ENCODE results near the gene UTP20.

Gene UTP20

DNA sequence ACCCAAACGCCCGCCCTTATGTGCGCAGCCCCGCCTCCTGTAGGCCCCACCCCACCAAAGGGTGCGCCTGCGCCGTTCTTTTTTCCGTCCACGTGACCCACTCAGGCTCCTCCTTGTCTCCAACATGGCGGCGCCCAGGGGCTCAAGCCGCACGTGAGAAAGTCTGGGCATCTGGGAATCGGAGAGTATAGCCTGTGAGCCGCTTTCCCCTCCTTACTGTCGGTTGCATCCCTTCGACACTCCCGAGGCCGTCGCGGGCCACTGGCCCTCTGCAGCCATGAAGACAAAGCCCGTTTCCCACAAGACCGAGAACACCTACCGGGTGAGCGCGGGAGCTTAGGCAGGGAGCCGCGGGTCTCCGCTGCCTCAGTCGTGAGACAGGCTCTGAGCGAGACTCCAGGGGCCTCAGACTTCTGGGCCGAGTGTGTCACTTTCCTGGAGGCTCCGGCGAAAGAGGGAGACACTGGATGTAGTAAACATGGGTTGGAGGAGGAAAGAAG, at the start of gene UTP20:
UTP20 (plus strand) TSS at position 100 of the 500 bp plus-strand sequence; CDS start at position 278, 178 bp downstream.
- DNase-seq (ENCODE audit: low read depth), result peak; percentile 88

DNA sequence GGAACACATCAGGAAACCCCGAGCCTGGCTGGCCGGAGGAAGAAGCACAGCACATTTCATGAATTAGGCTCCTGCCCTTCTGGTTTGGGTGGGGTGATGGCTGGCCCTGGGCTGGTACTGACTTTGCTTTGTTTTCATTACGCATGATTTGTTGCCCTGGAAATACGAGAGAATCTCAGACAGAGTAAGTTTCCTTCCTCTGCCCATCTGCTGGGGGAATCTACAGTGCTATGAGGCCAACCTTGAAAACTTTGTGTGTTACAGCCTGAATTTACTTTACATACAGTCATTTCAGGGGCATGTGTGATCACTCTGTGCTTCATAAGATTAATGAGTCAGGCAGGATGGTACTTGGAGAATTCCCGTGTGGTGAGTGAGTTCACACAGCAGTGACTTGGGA, 49.4 kb upstream of the UTP20 start:
- DNase-seq (ENCODE audit: low read depth), result no peak

DNA sequence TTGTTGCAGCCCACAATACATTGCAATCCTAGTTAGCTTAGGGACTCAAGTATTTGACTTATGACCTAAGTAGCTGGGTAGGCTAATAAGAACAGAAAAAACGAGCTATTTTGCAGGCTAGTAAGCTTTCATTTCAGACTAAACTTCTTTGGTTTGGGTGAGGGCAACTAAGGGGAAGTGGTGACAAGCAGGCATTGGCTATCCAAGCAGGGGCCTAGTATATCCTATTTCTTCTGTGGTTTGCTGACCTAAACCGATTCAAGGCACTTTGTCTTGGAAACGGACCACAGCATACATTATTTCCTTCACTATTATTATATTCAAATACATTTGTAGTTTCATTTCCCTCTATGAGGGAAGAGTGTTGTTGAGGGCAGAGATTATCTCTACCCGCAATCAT, 48.3 kb upstream of the UTP20 start:
- DNase-seq (ENCODE audit: low read depth), result no peak

DNA sequence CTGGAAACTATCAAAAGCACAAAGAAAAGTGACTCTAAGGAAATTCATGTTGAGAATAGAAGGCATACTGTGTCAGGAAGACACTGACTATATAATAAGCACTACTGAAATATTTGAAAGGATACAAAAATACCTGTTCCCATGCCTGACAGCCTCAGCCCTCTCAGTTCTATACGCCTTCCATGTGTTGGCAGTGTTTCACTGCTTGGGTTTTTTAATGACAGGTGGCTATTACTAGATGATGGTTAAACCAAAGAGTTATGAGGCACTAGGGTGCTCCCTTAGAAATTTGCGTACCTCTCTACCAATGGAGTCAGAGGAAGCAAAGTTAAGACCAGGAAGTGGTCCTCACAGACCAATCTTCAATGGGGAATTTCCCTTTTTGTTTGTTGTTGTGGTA, 44.2 kb upstream of the UTP20 start:
- no peak for DNase-seq (ENCODE audit: low read depth)

DNA sequence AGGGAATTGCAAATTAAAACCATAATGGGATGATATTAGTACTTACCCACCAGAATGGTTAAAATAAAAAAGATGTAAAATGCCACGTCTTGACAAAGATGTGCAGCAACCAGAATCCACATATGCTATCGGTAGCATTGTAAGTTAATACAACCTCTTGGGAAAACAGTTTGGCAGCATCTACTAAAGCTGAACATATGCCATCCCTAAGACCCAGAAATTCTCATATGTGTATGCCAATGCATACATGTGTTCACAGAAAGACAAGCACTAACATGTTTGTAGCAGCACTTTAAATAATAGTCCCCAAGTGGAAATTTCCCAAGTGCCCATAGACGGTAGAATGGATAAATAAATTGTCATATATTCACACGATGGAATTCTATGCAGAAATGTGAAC, 41.6 kb upstream of the UTP20 start:
- DNase-seq (ENCODE audit: low read depth), result no peak

DNA sequence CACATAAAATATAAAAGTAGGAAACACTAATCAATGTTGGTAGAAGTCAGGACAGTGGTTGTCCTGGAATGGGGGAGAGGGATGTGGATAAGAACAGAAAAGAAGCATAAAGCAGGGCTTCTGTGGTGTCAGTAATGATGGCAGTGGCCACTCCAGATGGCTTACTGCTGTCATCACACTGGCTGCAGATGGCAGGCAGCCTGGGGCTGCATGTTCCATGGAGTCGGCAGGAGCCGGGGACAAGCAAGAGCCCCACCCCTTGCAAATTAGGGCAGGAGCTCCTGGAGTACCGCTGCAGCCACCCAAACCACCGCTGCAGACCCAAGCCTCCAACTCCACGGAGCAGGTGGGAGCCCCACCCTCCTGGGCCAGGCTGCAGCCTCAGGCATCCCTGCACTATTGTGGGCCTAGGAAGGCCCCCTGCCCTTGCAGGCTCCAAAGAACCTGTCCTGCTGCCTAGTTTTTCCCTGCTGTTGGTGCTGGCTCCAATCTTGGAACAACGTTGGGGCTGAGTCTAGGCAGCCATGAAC, 41.0 kb upstream of the UTP20 start:
- DNase-seq (ENCODE audit: low read depth), result no peak

DNA sequence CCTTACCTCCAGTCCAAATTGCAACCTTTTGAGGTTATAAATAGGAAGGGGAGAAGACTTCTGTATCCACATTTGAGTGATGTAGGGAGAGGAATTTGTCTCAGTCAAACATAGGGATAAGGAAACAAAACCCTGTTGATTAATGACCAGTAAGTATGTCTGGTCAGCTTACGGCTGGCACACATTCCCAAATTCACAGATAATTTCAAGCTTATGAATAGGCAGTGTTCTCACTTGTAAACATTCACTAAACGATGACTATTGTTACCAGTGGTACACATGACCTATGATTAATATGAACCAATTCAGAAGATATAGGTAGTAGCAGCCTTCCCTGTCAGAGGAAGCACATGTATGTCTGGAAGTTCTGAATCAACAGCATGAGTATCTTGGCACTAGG, 36.8 kb upstream of the UTP20 start:
- DNase-seq (ENCODE audit: low read depth), result no peak

DNA sequence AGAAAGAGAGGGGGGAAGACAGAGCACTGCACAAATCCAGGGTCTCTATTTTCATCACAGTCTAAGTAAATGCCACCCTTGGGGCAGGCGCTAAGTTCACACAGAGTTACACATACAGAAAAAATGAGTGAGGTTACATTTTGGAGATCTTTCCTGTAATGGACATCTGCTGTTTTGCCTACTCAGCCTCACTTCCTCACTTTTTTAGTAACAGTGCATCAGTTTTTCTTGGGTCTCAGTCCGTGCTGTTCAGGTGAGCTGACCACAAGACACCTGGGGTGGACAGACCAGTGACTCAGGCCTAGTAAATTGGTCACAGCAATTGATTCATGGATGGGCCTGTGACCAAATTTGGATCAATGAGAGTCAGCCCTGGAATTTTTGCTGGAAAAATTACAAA, 36.3 kb upstream of the UTP20 start:
- DNase-seq (ENCODE audit: low read depth), result no peak

DNA sequence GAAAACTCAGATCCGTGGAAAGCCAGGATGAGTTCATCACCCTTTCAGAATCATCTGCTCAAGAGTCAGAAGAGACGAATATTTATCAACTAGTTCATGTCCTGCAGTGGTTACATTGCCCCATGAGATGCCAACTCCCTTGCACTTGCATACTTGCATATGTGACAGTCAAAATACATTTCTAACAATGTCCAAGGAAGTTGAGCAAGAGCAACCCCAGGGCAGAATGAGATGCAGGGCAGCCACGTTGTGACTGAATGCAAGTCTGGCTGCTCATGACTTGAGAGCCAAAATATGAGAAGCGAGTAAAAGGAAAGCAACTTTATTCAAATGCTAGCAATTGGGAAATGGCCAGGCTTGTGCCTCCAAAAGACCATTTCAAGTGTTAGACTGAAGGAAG, 23.6 kb upstream of the UTP20 start:
- no peak for DNase-seq (ENCODE audit: low read depth)

DNA sequence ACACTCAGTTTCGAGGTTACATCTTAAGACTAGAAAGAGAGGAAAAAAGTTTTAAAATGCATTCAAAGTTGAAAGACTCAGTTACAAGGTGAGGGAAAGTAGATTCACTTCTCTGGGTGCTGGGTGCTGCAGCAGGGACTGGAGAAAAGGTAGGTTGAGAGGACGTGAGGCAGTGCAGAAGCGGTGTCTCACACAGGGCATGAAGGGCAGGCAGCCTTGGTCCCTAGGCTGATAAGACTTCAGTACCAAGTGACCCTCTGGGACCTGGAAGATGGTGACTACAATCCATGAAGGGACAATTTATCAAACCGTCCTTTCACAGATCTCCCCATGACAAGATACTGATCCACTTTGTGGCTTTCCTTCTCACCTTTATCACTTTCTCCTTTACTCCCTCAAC, 22.5 kb upstream of the UTP20 start:
- no peak for DNase-seq (ENCODE audit: low read depth)

DNA sequence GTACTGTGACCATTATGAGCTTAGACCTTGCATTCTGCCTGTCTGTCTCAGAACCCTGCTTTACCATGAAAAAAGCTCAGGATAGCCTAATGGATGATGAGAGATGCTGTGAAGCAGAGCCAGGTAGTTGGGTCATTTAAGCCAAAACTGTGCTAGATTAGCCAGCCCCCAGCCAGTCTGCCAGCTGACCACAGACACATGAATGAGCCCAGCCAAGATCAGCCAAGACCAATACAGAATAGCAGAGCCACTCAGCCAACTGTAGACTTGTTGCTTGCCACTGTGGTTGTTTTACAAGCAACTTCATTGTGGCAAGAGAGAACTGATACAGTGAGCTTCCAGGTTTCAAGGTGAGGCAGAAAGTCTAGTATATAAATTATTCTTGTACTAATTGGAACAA, 12.8 kb upstream of the UTP20 start:
- no peak for DNase-seq (ENCODE audit: low read depth)

DNA sequence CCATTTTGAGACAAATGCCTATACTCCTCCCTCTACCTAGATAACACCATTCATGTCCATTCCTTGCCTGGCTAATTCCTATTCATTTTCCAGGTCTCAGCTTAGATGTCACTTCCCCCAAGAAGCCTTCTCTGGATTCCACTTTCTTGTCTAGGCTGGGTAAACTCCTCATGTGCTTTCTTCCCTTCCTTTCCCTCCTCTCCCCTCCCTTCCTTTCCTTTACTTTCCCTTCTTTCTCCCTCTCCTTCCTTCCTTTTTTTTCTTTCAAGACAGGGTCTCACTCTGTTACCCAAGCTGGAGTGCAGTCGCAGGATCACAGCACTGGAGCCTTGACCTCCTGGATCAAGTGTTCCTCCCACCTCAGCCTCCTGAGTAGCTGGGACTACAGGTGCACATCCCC, 3.5 kb upstream of the UTP20 start:
- no peak for DNase-seq (ENCODE audit: low read depth)

DNA sequence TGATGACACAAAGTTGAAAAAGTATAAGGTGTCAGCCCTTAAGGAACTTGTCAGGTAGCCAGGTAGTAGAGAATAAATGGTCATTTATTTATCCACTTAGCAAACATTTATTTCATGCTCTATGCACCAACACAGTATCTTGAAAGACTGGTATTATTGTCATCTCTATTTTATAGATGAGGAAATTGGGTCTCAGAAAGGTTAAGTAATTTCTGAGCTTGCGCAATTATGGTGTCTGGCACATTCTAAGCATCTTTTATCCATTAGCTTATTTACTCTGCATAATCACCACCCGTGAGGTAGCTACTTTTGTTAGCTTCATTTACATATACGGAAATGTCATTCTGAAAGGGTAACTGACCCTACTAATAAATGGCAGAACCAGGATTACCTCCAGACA, 2.5 kb upstream of the UTP20 start:
- DNase-seq (ENCODE audit: low read depth), result no peak

DNA sequence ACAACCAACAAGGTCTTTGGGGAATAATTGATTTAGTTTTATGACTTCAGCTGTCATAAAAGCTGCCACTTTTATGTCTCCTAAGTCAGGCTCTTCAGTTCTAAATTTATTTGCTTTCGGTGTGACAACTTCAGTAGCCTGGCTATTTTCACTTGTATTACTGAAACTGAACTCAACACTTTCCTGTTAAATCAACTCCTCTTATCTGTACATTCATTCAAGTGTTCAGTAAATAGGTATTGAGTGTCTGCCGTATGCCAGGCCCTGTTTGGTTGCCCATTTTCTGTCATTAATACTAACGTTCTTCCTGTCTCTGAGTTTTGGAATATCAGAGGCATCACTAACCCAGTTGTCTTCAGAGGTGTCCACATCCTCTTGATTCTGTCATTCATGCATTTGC, 7.5 kb downstream of the UTP20 start:
- no peak for DNase-seq (ENCODE audit: low read depth)

DNA sequence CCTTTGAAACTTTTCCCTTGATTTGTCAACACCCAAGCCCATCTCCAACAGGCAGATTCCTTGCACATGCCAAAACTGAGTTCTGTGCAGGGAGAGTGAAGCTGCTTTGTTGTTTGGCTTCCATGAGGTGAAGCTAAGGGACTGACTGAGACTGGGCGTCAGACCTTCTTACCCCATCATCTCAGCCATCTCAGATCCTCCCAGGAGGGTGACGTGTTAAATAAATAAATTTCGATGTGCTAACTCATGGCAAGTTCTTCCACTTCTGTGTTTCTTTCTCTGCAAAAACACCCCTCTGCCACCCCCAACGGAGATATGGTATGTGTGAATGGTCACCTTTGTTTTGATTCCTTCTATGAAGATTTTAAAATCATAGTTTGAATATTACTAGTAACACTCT, 17.8 kb downstream of the UTP20 start:
- no peak for DNase-seq (ENCODE audit: low read depth)

DNA sequence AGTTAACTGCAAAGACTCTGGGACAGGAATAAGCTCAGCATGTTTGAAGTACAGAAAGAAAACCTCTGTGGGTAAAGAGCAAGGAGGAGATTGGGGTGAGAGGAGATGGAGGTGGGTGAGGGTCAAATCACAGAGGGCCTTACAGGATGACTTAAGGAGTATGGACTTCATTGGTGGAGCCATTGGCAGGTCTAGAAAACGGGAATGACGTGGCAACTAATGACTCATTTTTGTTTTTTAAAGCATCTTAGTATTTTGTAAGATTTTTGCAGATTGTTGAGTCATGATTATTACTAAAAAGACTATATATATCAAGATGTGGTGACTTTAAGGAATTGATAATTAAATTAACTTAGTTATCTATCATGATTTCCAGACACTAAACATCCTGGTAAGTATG, 18.5 kb downstream of the UTP20 start:
- no peak for DNase-seq (ENCODE audit: low read depth)

DNA sequence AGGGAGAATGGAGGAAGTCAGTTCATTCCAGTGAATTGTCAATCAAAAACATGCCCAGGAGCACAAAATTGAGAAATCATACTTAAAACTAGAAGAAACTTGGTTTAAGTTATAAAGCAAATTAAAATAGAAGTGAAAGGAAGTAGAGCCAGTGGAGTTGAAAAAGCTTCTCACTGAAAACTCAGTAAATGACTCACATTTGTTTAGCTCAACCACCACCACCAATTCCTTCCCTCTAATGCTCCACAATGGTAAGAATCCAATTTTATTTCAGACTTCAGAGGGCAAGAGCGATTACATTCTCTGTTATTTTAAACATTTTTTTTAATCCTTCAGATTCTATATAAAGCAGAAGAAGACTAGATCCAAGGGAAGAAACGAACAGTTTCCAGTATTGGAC, 19.4 kb downstream of the UTP20 start:
- DNase-seq (ENCODE audit: low read depth), result no peak

DNA sequence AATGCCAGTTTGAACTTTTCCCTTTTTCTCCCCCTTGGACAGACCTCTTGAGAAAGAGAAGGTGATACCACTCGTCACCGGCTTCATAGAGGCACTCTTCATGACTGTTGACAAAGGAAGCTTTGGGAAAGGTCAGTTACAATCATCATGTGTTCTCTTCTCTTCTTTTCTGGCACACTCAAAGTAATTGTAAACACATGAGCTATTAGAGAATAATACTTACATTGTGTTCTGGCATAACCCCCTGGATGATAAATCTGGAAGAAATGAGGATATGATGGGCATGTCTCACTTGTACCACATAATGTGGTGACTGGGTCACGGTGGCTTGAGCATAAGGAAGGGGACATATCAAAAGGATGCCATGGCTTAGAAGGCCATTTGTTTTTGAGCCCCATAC, 20.0 kb downstream of the UTP20 start:
- DNase-seq (ENCODE audit: low read depth), result no peak

DNA sequence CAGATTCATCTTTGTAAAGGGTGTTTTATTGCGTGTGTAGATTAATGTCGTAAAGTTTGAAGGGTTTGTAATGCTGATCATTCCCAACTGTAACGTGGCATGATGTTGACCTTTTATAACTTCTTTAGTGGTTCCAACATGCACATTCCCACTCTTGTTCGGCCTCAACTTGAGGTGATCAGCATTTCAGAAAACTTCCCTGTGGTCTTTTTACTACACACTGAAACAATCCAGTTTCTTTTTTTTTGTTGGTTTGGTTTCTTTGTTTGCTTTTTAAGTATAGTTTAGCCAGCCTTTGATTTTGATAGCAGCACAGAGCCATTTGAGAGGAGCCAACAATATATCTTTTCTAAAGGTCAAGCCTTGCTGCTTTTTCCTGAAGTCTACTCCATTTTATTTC, 22.8 kb downstream of the UTP20 start:
- no peak for DNase-seq (ENCODE audit: low read depth)

DNA sequence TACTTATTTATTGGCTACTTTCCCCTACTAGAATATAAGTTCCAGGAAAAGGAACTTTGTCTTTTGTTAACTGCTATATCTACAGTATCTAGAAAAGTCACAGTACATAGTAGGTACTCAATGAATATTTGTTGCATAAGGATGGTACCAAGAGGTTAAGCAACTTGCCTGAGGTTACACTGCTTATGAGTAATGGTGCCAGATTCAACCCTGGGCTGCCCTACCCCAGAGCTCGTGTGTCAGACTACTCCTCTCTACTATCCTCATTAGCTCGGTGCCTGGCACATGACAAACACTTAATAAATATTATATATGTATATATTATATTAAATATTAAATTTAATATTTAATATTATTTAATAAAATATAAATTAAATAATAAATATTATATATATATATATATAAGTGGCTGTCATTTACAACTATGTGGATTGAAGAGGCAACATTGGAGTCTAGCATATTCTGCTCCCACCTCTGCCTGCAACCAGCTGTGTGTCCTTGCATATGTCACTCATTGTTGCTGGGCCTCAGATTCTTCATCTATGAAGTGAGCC, 25.4 kb downstream of the UTP20 start:
- DNase-seq (ENCODE audit: low read depth), result no peak

DNA sequence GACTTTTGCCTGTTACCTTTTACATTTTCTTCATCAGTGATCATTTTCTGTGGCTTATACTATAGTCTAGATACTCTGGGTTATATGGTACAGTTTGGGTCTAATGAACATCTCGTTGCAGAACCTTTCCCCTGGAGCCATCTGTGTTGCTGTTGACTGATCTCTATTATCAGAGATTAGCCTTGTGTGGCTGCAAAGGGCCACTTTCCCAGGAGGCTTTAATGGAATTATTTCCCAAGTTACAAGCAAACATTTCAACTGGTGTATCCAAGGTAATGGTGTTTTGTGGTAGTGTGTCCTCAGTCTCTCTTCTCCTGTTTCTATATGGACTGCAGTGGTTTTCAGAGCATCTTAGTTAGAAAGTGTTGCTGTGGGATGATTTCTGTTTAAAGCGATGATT, 25.9 kb downstream of the UTP20 start:
- DNase-seq (ENCODE audit: low read depth), result no peak

DNA sequence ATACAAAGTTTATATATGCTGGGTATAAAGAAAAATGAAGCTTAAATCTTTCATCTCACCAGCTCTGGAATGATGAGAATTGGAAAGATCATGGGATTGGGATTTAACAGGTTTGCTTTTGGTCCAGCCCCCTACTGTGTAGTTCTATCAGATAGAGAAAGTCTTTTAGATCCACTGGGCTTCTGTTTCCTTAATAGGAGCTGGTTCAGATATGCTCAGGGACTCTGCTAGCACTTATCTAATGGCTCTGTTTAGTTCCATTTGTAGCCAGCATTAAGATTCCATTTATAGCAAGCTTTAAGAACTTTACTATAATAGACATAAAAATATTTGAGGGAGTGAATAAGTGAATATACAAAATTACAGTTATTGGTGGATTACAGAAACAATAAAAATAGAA, 42.6 kb downstream of the UTP20 start:
- DNase-seq (ENCODE audit: low read depth), result no peak

DNA sequence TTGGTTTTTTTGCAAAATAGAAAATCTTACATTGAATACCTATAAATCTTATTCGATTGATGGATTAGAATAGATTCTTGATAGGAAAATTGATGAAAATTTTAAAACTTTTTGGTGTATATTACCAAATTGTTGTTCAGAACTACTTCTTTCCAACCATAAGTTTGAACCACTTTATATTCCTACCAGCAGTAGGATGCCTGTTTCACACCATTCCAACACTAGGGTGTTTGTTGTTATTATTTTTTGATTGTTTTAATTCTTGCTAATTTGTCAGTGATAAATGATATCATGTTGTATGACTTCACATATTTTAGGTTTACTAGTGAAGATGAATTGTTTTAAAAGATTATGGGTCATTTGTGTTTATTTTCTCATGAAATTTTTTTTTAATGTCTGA, 43.4 kb downstream of the UTP20 start:
- DNase-seq (ENCODE audit: low read depth), result no peak

DNA sequence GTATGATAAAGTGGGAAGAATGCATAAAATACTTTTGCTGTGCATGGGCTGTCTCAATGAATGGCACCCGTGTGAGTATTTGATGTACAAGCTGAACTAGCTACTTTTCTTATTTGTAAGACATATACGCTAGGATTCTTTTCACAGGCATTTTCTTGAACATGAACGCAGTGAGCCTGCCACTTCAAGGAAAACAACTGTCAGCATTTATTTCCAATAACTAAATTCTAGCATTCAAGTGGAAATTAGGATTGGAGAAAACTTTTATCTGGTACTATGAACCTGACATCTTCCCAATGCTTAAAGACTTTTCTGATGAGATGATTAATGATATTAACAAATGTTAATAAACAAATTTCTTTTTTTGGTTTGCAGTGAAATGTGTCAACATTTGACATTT, 45.7 kb downstream of the UTP20 start:
- no peak for DNase-seq (ENCODE audit: low read depth)

DNA sequence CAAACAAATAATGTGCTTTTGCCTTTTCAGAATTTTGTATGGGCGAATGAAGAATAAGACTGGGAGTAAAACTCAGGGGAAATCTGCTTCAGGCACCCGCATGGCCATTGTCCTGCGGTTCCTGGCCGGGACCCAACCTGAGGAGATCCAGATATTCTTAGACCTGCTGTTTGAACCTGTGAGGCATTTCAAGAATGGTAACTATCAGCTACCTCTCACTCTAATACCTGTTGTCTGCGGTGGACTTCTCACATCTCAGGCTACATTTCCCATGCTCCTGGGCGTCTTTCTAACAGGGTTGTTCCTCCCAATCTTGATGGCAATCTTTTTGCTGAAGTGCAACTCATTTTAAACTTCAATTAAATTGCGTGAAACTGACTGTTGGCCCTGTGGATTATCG, 47.1 kb downstream of the UTP20 start:
- no peak for DNase-seq (ENCODE audit: low read depth)

All from stimulated activated CD8-positive, alpha-beta memory T cell treated with anti-CD3 and anti-CD28 coated beads, Interleukin-4, amount 100 ng/mL, for 24 hours (primary cell).